GM19193 (cell line): ENCODE results near the gene DUSP11.
"Not testable (repeated sequence)": the region's sequence is repeated elsewhere in the genome, so short reads cannot be mapped to it uniquely, and the experiment has no call there.

ENCODE experiments used
- POLR2A ChIP-seq: IDR thresholded peaks from 4 replicates; pipeline ENCODE4 v1.6.1; 2011; ENCODE audit not compliant: insufficient read depth, insufficient read length; ENCODE audit errors: extremely low read depth

The DUSP11 gene

GRCh38 chr2:73779467-73780236 is at the start of gene DUSP11:
Gene DUSP11 (minus strand): TSS chr2:73780103. CDS start chr2:73779974, 129 bp downstream.
- peak; percentile 90 for TF ChIP-seq POLR2A

GRCh38 chr2:73828818-73829570 is 49.1 kb upstream of the DUSP11 start, which contains the start of gene STAMBP:
Gene STAMBP (plus strand): TSS chr2:73828961. CDS start chr2:73830857, 1,896 bp downstream.
- peak; percentile 82 for TF ChIP-seq POLR2A

GRCh38 chr2:73828389-73828817 is 48.5 kb upstream of the DUSP11 start:
- no peak for TF ChIP-seq POLR2A

- TF ChIP-seq POLR2A, result no peak
Measured at GRCh38 chr2:73827660-73828388, 47.9 kb upstream of the DUSP11 start.

- no peak for TF ChIP-seq POLR2A
Measured at GRCh38 chr2:73827018-73827417, 47.1 kb upstream of the DUSP11 start.

- TF ChIP-seq POLR2A, result no peak
Measured at GRCh38 chr2:73825408-73825807, 45.5 kb upstream of the DUSP11 start.

- TF ChIP-seq POLR2A, result no peak
Measured at GRCh38 chr2:73823916-73824523, 44.1 kb upstream of the DUSP11 start.

- no peak for TF ChIP-seq POLR2A
Measured at GRCh38 chr2:73823416-73823815, 43.5 kb upstream of the DUSP11 start.

GRCh38 chr2:73822991-73823390 is 43.1 kb upstream of the DUSP11 start:
- TF ChIP-seq POLR2A, result no peak

- TF ChIP-seq POLR2A, result no peak
Measured at GRCh38 chr2:73822276-73822675, 42.4 kb upstream of the DUSP11 start.

GRCh38 chr2:73821669-73822068 is 41.8 kb upstream of the DUSP11 start:
- no peak for TF ChIP-seq POLR2A

- peak; percentile 27 for TF ChIP-seq POLR2A
Measured at GRCh38 chr2:73821227-73821626, 41.3 kb upstream of the DUSP11 start.

- no peak for TF ChIP-seq POLR2A
Measured at GRCh38 chr2:73818296-73818695, 38.4 kb upstream of the DUSP11 start.

GRCh38 chr2:73812635-73813034 is 32.7 kb upstream of the DUSP11 start:
- TF ChIP-seq POLR2A, result no peak

- TF ChIP-seq POLR2A, result no peak
Measured at GRCh38 chr2:73811878-73812277, 32.0 kb upstream of the DUSP11 start.

GRCh38 chr2:73783883-73784282 is 4.0 kb upstream of the DUSP11 start, which contains the start of gene C2orf78:
Gene C2orf78 (plus strand): TSS chr2:73784183. CDS start chr2:73784310, 127 bp downstream.
- not testable (repeated sequence) for TF ChIP-seq POLR2A

- TF ChIP-seq POLR2A, result no peak
Measured at GRCh38 chr2:73780237-73780582, 307 bp upstream of the DUSP11 start.
